NCI-H748 (cell line): ENCODE data around the gene SPINDOC.
"Not testable (repeated sequence)": the region's sequence is repeated elsewhere in the genome, so short reads cannot be mapped to it uniquely, and the experiment has no call there.

Source experiments
- DNase-seq: peaks from one replicate; lab custom pipeline; 2025; ENCODE audit not compliant: unreplicated experiment; lab: John Stamatoyannopoulos, UW

Gene SPINDOC

GRCh38 chr11:63853476-63853875 lies 40.2 kb downstream of the SPINDOC start:
- DNase-seq = no peak

- no peak for DNase-seq
Observed at GRCh38 chr11:63854696-63855095, 41.4 kb downstream of the SPINDOC start.

GRCh38 chr11:63855975-63856374 lies 42.7 kb downstream of the SPINDOC start:
- no peak for DNase-seq

DNA sequence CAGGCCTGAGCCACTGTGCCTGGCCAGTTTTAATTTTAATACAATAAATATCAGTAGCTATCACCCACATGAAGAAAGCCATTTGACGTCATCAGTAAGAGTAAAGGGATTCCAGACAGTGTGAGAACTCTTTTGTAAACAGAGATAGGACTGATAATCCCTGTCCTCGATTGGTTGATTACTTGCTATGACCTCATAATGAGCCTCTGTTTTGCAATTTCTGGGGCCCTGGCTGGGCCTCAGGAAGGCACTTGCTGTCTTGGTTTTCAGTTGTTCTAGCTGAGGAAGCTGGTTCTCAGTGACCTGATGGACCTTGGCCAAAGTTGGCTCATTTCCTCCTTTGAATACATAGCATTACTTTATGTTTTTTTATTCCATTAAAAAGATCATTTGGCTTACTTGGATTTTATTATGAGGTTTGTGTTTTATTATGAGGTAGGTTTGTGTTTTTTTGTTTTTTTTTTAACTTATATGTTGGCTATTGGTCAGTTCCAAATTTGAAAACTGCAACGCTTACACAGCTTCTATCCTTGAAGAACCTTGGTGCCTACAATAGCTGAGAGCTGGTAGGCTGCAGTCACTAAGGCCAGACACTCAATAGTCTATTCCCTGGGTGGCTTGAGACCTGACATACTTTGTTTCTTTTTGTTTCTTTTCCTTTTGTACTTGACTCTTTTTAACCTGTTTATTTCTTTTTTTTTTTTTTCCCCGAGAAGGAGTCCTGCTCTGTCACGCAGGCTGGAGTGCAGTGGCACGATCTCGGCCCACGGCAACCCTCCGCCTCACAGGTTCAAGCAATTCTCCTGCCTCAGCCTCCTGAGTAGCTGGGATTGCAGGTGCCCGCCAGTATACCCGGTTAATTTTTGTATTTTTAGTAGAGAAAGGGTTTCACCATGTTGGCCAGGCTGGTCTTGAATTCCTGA lies 45.6 kb downstream of the SPINDOC start:
- no peak for DNase-seq

DNA sequence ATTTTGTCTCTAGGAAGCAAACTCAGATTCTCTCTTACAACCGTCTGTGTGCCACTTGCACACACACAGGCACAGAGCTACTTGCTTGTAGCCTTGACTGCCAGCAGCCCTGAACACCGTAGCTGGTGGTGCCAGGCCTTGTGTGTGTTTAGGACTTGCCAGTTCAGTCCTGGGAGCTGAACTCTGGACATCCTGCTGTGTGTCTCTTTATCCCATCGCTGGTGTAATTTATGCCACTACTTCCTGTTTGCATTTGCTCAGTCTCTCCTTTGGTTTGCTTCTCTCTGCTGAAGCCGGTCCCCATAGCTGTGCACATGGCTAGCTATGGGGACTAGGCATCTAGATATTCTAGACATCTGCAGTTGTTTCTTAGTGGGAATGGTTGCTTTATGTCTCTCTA lies 49.7 kb downstream of the SPINDOC start:
- DNase-seq = peak; percentile 57

DNA sequence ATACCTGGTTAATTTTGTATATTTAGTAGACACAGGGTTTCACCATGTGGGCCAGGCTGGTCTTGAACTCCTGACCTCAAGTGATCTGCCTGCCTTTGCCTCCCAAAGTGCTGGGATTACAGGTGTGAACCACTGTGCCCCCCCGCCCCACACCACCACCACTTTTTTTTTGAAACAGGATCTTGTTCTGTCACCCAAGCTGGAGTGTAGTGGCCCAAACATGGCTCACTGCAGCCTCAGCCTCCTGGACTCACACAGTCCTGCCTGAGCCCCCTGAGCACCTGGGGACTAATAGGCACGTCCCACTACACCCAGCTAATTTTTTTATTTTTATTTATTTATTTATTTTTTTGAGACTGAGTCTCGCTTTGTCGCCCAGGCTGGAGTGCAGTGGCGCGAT lies 50.4 kb downstream of the SPINDOC start:
- DNase-seq = not testable (repeated sequence)

- DNase-seq = no peak
Observed at GRCh38 chr11:63866211-63866610, 53.0 kb downstream of the SPINDOC start.

GRCh38 chr11:63867511-63867910 lies 54.3 kb downstream of the SPINDOC start:
- DNase-seq = no peak

DNA sequence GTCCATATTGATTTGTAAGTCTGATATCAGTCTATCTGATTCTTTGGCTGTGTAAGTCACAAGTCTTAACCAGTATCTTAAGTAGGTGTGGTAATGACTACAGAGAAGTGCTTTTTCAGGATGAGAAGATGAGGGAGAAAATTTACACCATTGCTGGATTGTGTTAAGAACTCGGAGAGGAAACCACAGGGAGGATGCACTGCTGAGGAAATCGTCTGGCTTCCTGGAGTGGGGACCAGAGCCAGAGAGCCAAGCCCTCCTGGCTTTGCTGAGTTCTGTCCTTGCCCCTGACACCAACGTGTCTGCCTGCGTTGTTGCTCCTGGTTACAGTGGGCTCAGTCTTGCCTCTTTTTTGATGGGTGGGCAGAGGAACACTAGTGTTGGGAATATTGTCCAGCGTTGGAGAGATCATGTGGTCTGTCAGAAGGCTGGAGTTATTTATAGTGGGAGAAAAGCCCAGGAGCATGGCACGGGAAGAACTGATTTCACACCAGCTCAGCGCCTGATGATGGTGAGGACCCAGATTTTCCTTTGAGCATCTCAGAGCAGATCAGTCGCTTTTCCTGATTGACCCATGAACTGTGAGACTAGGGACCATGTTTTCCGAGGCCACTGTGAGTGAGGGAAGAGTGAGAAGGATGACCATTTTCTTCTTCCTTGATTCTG lies 55.3 kb downstream of the SPINDOC start:
- DNase-seq = no peak

DNA sequence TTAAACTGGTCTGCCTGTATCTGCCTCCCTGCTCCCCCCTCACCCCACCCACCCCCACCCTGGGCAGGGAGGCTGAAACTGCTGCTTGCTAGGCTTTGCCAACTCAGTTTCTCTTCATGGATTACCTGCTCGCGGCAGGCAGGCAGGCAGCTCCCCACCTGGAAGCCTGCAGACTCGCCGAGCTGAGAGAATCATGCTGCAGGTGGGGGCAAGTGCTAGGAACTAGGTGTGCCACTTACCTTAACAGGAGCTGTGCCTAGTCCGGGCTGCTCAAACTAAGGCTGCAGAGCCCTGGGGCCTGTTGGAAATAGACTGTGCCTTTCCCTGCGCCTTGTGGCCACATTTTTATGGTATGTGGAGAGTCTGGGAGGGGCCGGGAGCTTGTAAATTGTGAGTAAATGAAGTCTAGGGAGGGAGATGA lies 55.9 kb downstream of the SPINDOC start:
- no peak for DNase-seq

DNA sequence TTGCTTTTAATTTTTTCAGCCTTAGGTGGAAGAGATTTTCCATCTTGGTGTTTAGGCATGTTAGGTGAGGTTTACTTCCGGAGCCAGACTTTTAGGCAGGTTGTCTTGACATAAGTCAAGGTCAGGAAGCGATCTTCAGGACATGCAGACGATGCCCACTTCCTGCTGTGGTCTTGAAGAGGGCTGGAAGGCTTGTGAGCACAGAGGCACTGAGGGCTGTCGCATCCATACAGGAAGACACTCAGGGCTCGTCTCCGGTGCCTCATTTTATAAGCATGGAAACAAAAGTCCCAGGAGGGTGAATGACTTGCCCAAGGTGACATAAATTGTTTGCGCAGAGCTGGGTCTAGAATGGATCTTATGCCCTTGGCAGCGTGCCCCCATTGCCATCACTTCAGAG lies 56.4 kb downstream of the SPINDOC start:
- DNase-seq = no peak

DNA sequence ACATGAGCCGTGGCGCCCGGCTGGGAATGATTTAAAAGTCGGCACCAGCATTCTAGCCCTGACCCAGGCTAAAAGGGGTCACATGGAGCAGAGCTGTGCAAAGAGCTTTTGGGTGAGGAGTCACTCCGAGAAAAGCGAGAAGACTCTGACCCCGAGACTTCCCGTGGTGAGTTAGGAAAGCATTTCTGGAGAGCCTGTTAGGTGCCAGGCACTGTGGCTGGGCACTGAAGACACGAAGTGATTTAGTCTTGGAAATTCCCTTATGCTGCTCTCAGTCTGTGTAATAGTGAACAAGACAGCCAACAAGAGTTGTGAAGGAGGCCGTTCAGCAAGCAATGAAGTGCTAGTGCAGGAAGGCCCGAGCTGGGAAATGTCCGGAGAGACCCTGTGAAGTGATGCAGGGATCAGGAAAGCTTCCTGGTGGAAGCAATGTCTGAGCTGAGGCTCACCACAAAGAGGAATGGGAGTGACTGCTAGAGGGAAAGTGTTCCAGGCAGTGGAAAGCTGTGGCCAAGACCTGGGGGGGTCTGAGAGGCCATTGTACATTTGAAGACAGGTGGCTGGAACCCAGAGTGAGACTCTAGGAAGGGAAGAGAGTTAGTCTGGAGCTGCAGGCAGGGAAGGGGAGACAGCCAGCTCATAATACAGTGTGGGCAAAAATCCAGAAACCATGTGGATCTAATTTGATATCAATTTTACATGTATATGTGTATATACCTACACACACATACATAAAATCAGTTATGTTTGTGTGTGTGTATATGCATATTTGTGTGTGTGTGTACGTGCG lies 57.3 kb downstream of the SPINDOC start:
- DNase-seq = no peak

- peak; percentile 23 for DNase-seq
Observed at GRCh38 chr11:63871962-63872799, 58.9 kb downstream of the SPINDOC start.

DNA sequence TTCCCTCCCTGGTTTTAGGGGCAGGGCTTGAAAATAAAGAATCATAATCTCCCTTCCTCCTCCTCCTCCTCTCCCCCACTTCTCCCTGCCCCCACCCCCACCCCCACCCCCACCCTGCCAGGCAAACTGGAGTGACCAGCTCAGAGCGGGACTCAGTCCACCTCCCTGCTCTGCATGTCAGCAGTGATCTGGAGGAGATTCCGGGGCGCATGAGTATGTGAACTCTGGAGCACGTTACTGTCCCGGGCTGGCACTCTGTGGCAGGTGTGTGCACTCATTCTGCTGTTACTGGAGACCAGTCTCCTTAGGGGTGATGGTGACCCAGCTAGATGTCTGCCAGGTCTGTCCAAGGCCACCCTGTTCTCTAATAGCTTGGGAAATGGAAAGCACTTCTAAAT lies 59.5 kb downstream of the SPINDOC start:
- DNase-seq = no peak

- DNase-seq = no peak
Observed at GRCh38 chr11:63873311-63873710, 60.1 kb downstream of the SPINDOC start.

DNA sequence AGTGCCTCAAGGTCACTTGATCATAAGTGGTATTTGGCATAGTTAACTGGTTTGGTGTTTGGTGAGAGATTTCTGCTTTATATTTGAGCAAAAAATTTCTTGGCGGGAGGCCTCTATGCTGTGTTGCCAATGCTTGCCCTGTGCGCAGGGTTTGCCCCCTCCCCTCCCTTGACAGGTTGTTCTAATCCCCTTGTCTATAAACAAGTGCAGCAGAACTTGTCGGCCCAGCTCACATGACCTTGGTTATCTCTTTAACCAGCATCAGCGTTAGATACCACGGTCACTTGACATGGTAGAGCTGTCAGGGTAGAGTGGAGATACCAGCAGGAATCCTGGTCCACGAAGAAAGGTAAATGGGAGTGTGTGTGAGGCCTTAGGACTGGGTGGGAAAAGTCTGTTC lies 61.3 kb downstream of the SPINDOC start:
- DNase-seq = no peak

- no peak for DNase-seq
Observed at GRCh38 chr11:63875506-63876065, 62.3 kb downstream of the SPINDOC start.

DNA sequence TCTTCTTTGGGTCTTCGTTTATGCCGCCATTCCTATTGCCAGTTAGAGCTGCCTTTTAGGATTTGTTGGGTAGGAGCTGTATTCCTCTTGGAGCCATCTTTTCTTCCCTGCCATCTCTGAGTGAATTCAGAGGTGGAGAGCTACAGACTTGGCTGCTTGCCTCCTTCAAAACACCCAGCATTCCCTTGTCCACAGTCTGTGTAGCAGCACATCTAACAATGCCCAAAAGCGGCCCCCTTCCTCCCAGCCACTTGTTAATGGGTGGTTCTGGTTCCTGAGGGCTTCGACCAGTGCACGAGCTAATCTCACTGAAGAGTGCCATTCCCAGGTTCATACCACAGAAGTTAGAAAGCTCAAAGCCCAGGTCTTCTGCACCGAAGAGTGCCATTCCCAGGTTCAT lies 63.4 kb downstream of the SPINDOC start:
- DNase-seq = no peak
